ENCODE measurements around the gene PIGQ. TPM values are rescaled to one million over a fixed set of nuclear protein-coding genes. Genes with fewer than 3 reads are reported as not detected.

Gene PIGQ
- total RNA-seq, 2 donors from 2014 or later, result 20.8 to 21.0 TPM

DNA sequence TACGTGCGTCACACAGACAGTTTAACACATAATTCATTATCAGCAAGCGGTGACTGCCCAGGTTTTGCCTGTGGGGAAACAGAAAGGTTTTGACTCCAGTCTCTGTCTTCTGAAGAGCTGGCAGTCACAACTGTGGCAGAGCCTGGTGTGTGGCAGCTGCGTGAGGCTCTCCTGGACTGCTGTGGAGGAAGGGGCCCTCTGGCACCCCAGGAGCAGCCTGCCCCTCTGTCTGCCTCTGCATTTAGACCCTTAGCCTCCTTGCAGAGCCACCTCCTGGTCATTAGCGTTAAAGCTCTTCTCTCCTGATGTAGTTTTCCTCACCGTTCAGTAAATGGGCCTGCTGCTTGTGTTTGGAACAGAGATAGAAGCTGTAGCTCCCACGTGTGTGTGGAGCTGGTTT, 31.0 kb downstream of the PIGQ start:
- no peaks in the 10 kb centered on the region for H3K27me3 ChIP-seq
- no peaks in the 10 kb centered on the region for H3K9me3 ChIP-seq
- H3K36me3 ChIP-seq, result no peaks in the 10 kb centered on the region
- TF ChIP-seq, protein P1, sequence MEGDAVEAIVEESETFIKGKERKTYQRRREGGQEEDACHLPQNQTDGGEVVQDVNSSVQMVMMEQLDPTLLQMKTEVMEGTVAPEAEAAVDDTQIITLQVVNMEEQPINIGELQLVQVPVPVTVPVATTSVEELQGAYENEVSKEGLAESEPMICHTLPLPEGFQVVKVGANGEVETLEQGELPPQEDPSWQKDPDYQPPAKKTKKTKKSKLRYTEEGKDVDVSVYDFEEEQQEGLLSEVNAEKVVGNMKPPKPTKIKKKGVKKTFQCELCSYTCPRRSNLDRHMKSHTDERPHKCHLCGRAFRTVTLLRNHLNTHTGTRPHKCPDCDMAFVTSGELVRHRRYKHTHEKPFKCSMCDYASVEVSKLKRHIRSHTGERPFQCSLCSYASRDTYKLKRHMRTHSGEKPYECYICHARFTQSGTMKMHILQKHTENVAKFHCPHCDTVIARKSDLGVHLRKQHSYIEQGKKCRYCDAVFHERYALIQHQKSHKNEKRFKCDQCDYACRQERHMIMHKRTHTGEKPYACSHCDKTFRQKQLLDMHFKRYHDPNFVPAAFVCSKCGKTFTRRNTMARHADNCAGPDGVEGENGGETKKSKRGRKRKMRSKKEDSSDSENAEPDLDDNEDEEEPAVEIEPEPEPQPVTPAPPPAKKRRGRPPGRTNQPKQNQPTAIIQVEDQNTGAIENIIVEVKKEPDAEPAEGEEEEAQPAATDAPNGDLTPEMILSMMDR (IDR thresholded peaks at IDR 0.05), result no peak
- H3K4me3 ChIP-seq, result no peak overlapping the region
- no peak for DNase-seq (ENCODE audit: low spot score)
- no peaks in the 10 kb centered on the region for H3K4me1 ChIP-seq
- no peak overlapping the region for H3K27ac ChIP-seq

GRCh38 chr16:603933-604332, 34.2 kb downstream of the PIGQ start:
- Histone ChIP-seq H3K9me3 (no peaks in the 10 kb centered on the region), H3K4me1 (no peaks in the 10 kb centered on the region), H3K4me3 (no peak overlapping the region), H3K36me3 (no peaks in the 10 kb centered on the region), H3K27me3 (no peaks in the 10 kb centered on the region), H3K27ac (no peak overlapping the region)
- DNase-seq (ENCODE audit: low spot score), result no peak
- TF ChIP-seq, protein P1 (IDR thresholded peaks at IDR 0.05), result no peak

DNA sequence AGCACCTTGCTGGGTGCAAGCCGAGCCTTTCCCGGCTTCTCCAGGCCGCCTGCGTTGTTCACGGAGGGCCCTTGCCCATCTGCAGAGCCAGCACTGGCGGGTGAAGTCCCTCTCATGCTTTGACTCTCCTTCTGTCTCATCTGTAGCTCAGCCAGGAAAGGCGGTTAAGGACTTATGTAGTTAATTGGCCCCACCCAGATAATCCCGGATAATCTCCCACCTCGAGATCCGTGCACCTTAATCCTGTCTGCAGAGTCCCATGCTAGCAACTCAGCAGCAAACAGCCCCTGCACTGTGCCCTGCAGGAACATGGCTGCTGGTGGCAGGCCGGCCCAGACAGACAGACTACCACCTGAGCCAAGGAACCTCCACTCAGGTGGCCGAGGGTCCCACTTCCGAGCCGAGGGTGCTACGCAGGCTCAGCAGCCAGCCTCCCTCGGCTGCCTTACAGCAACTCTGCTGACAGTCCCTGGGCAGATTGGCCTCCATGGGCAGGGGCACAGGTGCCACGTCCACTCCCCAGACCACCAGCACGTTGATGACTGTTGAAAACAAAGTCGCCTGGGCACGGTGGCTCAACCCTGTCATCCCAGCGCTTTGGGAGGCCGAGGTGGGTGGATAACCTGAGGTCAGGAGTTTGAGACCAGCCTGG, 37.0 kb downstream of the PIGQ start:
- no peaks in the 10 kb centered on the region for H3K9me3 ChIP-seq
- H3K27ac ChIP-seq, result no peak overlapping the region
- H3K36me3 ChIP-seq, result no peaks in the 10 kb centered on the region
- TF ChIP-seq, protein P1 (IDR thresholded peaks at IDR 0.05), result no peak
- peaks cover 0 to 15% of the 10 kb centered on the region in 2 donors for H3K4me1 ChIP-seq
- H3K27me3 ChIP-seq, result no peaks in the 10 kb centered on the region
- no peak overlapping the region for H3K4me3 ChIP-seq
- DNase-seq (ENCODE audit: low spot score), result no peak

DNA sequence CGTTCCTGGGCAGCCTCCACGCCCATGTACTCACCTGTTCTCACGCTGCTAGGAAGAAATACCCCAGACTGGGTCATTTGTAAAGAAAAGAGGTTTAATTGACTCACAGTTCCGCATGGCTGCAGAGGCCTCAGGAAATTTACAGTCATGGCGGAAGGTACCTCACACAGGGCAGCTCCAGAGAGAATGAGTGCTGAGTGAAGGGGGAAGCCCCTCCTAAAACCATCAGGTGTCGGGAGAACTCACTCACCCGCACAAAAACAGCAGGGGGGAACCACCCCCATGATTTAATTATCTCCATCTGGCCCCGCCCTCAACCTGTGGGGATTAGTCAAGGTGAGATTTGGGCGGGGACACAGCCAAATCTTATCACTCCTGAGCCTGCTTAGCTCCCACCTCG, 38.3 kb downstream of the PIGQ start:
- Histone ChIP-seq H3K36me3 (no peaks in the 10 kb centered on the region), H3K4me3 (no peak overlapping the region), H3K27me3 (no peaks in the 10 kb centered on the region), H3K4me1 (peaks cover 0 to 15% of the 10 kb centered on the region in 2 donors), H3K9me3 (no peaks in the 10 kb centered on the region), H3K27ac (no peak overlapping the region)
- TF ChIP-seq, protein P1 (IDR thresholded peaks at IDR 0.05), result no peak
- DNase-seq (ENCODE audit: low spot score), result no peak

DNA sequence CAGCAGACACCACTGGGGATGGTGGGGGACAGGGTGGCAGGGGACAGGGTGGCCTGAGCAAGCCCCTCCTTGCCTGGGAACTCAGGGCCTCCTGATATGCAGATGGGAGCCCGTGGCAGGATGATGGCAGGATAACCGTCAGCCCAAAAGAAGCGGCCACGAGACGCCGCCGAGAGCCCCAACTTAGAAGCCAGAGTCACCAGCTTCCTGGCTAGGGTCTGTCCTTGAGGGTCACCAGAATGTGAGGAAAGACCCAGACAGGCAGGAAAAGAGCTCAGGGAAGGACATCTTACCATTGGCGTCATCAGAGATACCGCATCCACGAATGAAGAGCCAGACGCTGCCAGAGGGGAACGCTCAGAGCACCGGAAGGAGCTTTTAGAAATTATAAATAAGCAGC, 39.5 kb downstream of the PIGQ start:
- no peak for DNase-seq (ENCODE audit: low spot score)
- Histone ChIP-seq H3K4me1 (peaks cover 0 to 15% of the 10 kb centered on the region in 2 donors), H3K9me3 (no peaks in the 10 kb centered on the region), H3K27me3 (no peaks in the 10 kb centered on the region), H3K4me3 (no peak overlapping the region), H3K27ac (no peak overlapping the region), H3K36me3 (no peaks in the 10 kb centered on the region)
- TF ChIP-seq, protein P1 (IDR thresholded peaks at IDR 0.05), result no peak

DNA sequence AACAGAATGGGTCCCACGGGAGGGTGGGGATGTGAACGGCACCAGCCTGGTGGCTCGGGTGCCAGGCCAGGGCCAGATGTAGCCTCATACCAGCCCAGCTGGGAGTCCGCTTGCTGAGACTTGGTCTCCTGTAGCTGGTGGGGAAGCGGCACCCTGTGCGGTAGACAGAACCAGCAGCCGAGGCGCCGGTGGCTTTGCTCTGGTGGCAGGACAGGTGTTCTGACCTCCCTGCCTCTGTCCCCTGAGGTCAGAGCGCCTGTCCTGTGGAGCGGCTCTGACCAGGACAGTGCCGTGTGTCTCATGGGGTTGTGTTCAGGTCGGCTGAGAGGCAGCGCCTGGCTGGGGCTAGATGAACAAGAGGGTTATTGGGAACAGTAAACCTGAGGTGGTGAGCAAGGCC, 40.2 kb downstream of the PIGQ start:
- TF ChIP-seq, protein P1 (IDR thresholded peaks at IDR 0.05), result no peak
- Histone ChIP-seq H3K27ac (no peak overlapping the region), H3K4me3 (no peak overlapping the region), H3K4me1 (peaks cover 0 to 15% of the 10 kb centered on the region in 2 donors), H3K36me3 (no peaks in the 10 kb centered on the region), H3K27me3 (no peaks in the 10 kb centered on the region), H3K9me3 (no peaks in the 10 kb centered on the region)
- DNase-seq (ENCODE audit: low spot score), result no peak

All from right atrium auricular region (tissue), 2 donors.